CMK (cell line): Measurements from ENCODE around the gene CDK17.

Source experiments
- DNase-seq: peaks from one replicate; pipeline ENCODE4 v3.0.0-alpha.2; 2010; ENCODE audit warnings: low read depth

CDK17 gene

GRCh38 chr12:96237465-96238077 lies 162.7 kb downstream of the CDK17 start:
- DNase-seq, result peak; percentile 15

- no peak for DNase-seq
Measured at GRCh38 chr12:96237035-96237434, 163.2 kb downstream of the CDK17 start.

- DNase-seq, result no peak
Measured at GRCh38 chr12:96236221-96236822, 163.9 kb downstream of the CDK17 start.

GRCh38 chr12:96235484-96235826 lies 164.8 kb downstream of the CDK17 start:
- DNase-seq, result no peak

- DNase-seq, result no peak
Measured at GRCh38 chr12:96234591-96235483, 165.4 kb downstream of the CDK17 start.

GRCh38 chr12:96233939-96234461 lies 166.2 kb downstream of the CDK17 start:
- DNase-seq, result no peak

GRCh38 chr12:96233168-96233567 lies 167.1 kb downstream of the CDK17 start:
- no peak for DNase-seq

- DNase-seq, result no peak
Measured at GRCh38 chr12:96230646-96231045, 169.6 kb downstream of the CDK17 start.

- DNase-seq, result no peak
Measured at GRCh38 chr12:96228566-96229248, 171.5 kb downstream of the CDK17 start.
